Gastroesophageal sphincter (tissue), 4 donors: Measurements from ENCODE around the gene DNM3. TPM values are rescaled to one million over a fixed set of nuclear protein-coding genes. Genes with fewer than 3 reads are reported as not detected.

Source experiments
- ATAC-seq: fragments of 150-250 bp; one replicate; pipeline ENCODE4 v1.9.1; 2016; ENCODE audit warnings: mild to moderate bottlenecking, moderate library complexity
- H3K27ac ChIP-seq, 4 donors: fragments of 200-600 bp; sonication (generic) in 3 of 4; 1 replicate in 3 of 4; 2 replicates in 1 of 4; pipeline ENCODE4 v1.5.1; 2016 to 2019
- H3K27me3 ChIP-seq: fragments of 200-600 bp; sonication (generic); one replicate; pipeline ENCODE4 v1.5.1; 2019
- H3K36me3 ChIP-seq, 2 donors: fragments of 200-600 bp; sonication (generic); one replicate each; pipeline ENCODE4 v1.5.1; 2019; ENCODE audit warnings: control low read depth in 1 of 2
- H3K4me1 ChIP-seq, 3 donors: fragments of 200-600 bp; sonication (generic); 1 replicate in 2 of 3; 2 replicates in 1 of 3; pipeline ENCODE4 v1.5.1; 2016 to 2019; ENCODE audit warnings: control low read depth in 2 of 3
- H3K4me3 ChIP-seq, 2 donors: fragments of 200-600 bp; sonication (generic); one replicate each; pipeline ENCODE4 v1.5.1; 2019; ENCODE audit warnings: mild to moderate bottlenecking in 1 of 2, moderate library complexity in 1 of 2
- H3K9me3 ChIP-seq, 3 donors: fragments of 200-600 bp; sonication (generic); one replicate each; pipeline ENCODE4 v1.5.1; 2017 to 2019; ENCODE audit warnings: control low read depth in 2 of 3
- EP300 ChIP-seq: sonication (generic); formaldehyde crosslinking; IDR thresholded peaks from one replicate; pipeline ENCODE4 v1.6.1; 2017; ENCODE audit warnings: antibody characterized with exemption, mild to moderate bottlenecking
- POLR2A ChIP-seq, 2 donors: fragments of 450-650 bp; IDR thresholded peaks; one replicate each; pipeline ENCODE4 v1.6.1; 2017; ENCODE audit warnings: antibody characterized with exemption in 2 of 2, mild to moderate bottlenecking in 2 of 2, moderate library complexity in 1 of 2
- POLR2AphosphoS5 ChIP-seq: sonication (generic); formaldehyde crosslinking; IDR thresholded peaks from one replicate; pipeline ENCODE4 v1.6.1; 2017; ENCODE audit warnings: antibody characterized with exemption
- WGBS, 2 donors: methylation state at CpG; one replicate each; pipeline ENCODE4 v1.1.5; 2018; ENCODE audit warnings: low coverage in 1 of 2; 5-methylcytosine and 5-hydroxymethylcytosine counted together
- small RNA-seq, 4 donors: library from RNA; depleted of rRNA; stranded (forward); fragments of <200 nt; gene quantifications; one replicate each; pipeline ENCODE3, GENCODE V24; 2016
- total RNA-seq, 4 donors: library from RNA; depleted of rRNA; stranded (reverse); fragments of >200 nt; gene quantifications; one replicate each; pipeline ENCODE4 v1.1.0, GENCODE V29; 2016
- TF ChIP-seq, protein P1 (sequence below), 4 experiments: fragments of 200-600 bp in 2 of 4; fragments of 450-650 bp in 2 of 4; sonication (generic) in 1 of 4; IDR thresholded peaks; one replicate each; pipeline ENCODE4 v1.5.1; 2017 to 2019; ENCODE audit warnings: antibody characterized with exemption in 4 of 4, mild to moderate bottlenecking in 2 of 4, moderate library complexity in 2 of 4

The DNM3 gene
- total RNA-seq, 4 donors from 2014 or later = 1.9 to 5.0 (median 3.9) TPM

GRCh38 chr1:172456344-172456769 lies 615.1 kb downstream of the DNM3 start:
- Histone ChIP-seq H3K27ac (no peak overlapping the region), H3K4me3 (no peak overlapping the region), H3K4me1 (no peaks in the 10 kb centered on the region), H3K36me3 (no peaks in the 10 kb centered on the region), H3K9me3 (no peaks in the 10 kb centered on the region), H3K27me3 (no peaks in the 10 kb centered on the region)
- 87 to 100% methylated on average over 1 to 5 of the region's 5 CpGs for WGBS, 2 donors
- TF ChIP-seq, protein P1, sequence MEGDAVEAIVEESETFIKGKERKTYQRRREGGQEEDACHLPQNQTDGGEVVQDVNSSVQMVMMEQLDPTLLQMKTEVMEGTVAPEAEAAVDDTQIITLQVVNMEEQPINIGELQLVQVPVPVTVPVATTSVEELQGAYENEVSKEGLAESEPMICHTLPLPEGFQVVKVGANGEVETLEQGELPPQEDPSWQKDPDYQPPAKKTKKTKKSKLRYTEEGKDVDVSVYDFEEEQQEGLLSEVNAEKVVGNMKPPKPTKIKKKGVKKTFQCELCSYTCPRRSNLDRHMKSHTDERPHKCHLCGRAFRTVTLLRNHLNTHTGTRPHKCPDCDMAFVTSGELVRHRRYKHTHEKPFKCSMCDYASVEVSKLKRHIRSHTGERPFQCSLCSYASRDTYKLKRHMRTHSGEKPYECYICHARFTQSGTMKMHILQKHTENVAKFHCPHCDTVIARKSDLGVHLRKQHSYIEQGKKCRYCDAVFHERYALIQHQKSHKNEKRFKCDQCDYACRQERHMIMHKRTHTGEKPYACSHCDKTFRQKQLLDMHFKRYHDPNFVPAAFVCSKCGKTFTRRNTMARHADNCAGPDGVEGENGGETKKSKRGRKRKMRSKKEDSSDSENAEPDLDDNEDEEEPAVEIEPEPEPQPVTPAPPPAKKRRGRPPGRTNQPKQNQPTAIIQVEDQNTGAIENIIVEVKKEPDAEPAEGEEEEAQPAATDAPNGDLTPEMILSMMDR (IDR thresholded peaks at IDR 0.05) = no peak
- no peak for TF ChIP-seq EP300
- TF ChIP-seq POLR2A (IDR thresholded peaks at IDR 0.05) = no peak
- no peak for TF ChIP-seq POLR2AphosphoS5
- ATAC-seq = no peak

GRCh38 chr1:172457479-172458130 lies 616.3 kb downstream of the DNM3 start:
- H3K27me3 ChIP-seq = no peaks in the 10 kb centered on the region
- 100% methylated on average over 1 of the region's 1 CpG; no CpG with 5 or more reads in 1 of the 2 donors for WGBS, 2 donors
- no peaks in the 10 kb centered on the region for H3K9me3 ChIP-seq
- H3K4me1 ChIP-seq = no peaks in the 10 kb centered on the region
- H3K27ac ChIP-seq = no peak overlapping the region
- H3K36me3 ChIP-seq = no peaks in the 10 kb centered on the region
- no peak overlapping the region for H3K4me3 ChIP-seq
- TF ChIP-seq POLR2A (IDR thresholded peaks at IDR 0.05) (no peak), POLR2AphosphoS5 (no peak), EP300 (no peak)
- TF ChIP-seq, protein P1 (IDR thresholded peaks at IDR 0.05) = no peak
- no peak for ATAC-seq

DNA sequence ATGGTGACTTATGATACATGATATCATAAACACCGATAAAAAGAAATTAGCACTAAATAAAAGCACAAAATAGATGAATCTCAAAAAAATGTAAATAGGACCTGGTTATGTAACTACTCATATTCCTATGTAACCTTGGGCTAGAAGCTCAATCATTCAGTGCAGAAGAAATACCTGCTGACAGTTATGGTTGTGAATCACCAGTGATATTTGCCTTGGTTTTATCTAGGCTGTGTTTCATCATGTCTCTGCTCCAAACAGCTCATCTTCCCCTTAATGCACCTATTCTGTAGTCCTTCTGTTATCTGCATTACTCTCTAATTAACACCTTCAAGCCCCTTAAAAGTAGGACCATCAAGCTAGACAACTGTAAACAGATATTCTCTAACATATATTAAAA lies 618.9 kb downstream of the DNM3 start:
- H3K27ac ChIP-seq = no peak overlapping the region
- 89 to 91% methylated on average over 1 of the region's 1 CpG for WGBS, 2 donors
- TF ChIP-seq, protein P1 (IDR thresholded peaks at IDR 0.05) = no peak
- no peak for TF ChIP-seq POLR2A (IDR thresholded peaks at IDR 0.05)
- no peaks in the 10 kb centered on the region for H3K4me1 ChIP-seq
- H3K36me3 ChIP-seq = no peaks in the 10 kb centered on the region
- no peak for ATAC-seq
- H3K27me3 ChIP-seq = no peaks in the 10 kb centered on the region
- no peaks in the 10 kb centered on the region for H3K9me3 ChIP-seq
- no peak overlapping the region for H3K4me3 ChIP-seq

GRCh38 chr1:172460887-172461315 lies 619.6 kb downstream of the DNM3 start:
- Histone ChIP-seq H3K27ac (no peak overlapping the region), H3K4me3 (no peak overlapping the region), H3K27me3 (no peaks in the 10 kb centered on the region), H3K36me3 (no peaks in the 10 kb centered on the region), H3K9me3 (no peaks in the 10 kb centered on the region), H3K4me1 (no peaks in the 10 kb centered on the region)
- ATAC-seq = no peak
- WGBS, 2 donors = 50 to 83% methylated on average over 1 of the region's 1 CpG
- TF ChIP-seq POLR2AphosphoS5 = no peak
- TF ChIP-seq, protein P1 (IDR thresholded peaks at IDR 0.05) = no peak

Small RNAs within 50 kb of the gene (small RNA-seq; reads per million reads assigned to genes)
- gene MIR199A2 = 1.7 to 4.1 (median 2.7) reads per million in 4 donors
- gene RNU6-157P = 0 reads per million in 4 donors

Other genes with a start within 250 kb of the DNM3 start
- not detected for gene MYOCOS, start 219.3 kb upstream of the DNM3 start, total RNA-seq
- gene MYOC, start 188.8 kb upstream of the DNM3 start, total RNA-seq = 1,000 to 10,000 TPM in 1 of 4 donors, 100 to 1,000 TPM in 2, 10 to 100 TPM in 1; 88.5 to 1,432 (median 227) TPM
- 10 to 100 TPM; 16.3 to 37.5 (median 20.0) TPM for gene VAMP4, start 99.4 kb upstream of the DNM3 start, total RNA-seq
- 10 to 100 TPM; 14.1 to 30.4 (median 15.7) TPM for gene METTL13, start 59.8 kb upstream of the DNM3 start, total RNA-seq